Breast epithelium (tissue), 4 donors: ENCODE data around the gene NRXN3. TPM values are rescaled to one million over a fixed set of nuclear protein-coding genes. Genes with fewer than 3 reads are reported as not detected.

ENCODE experiments used
- DNase-seq, 2 donors: peaks; one replicate each; pipeline ENCODE4 v3.0.0-alpha.2; 2019; ENCODE audit warnings: low spot score in 2 of 2
- H3K27ac ChIP-seq, 2 donors: fragments of 200-600 bp; sonication (generic) in 1 of 2; one replicate each; pipeline ENCODE4 v1.5.1; 2016 to 2019; ENCODE audit warnings: mild to moderate bottlenecking in 1 of 2
- H3K27me3 ChIP-seq, 2 donors: fragments of 200-600 bp; sonication (generic) in 1 of 2; one replicate each; pipeline versions ENCODE4 v1.5.1 to v1.6.0; 2017 to 2019; ENCODE audit warnings: control low read depth in 1 of 2, mild to moderate bottlenecking in 1 of 2
- H3K36me3 ChIP-seq: fragments of 200-600 bp; one replicate; pipeline ENCODE4 v1.5.1; 2019
- H3K4me1 ChIP-seq, 2 donors: fragments of 200-600 bp; sonication (generic); one replicate each; pipeline ENCODE4 v1.5.1; 2016 to 2019; ENCODE audit warnings: control low read depth in 1 of 2
- H3K4me3 ChIP-seq, 3 donors: fragments of 200-600 bp; sonication (generic); 1 replicate in 2 of 3; 2 replicates in 1 of 3; pipeline ENCODE4 v1.5.1; 2016 to 2019; ENCODE audit warnings: mild to moderate bottlenecking in 3 of 3, moderate library complexity in 2 of 3
- H3K9me3 ChIP-seq, 2 donors: fragments of 200-600 bp; sonication (generic) in 1 of 2; one replicate each; pipeline ENCODE4 v1.5.1; 2016 to 2019; ENCODE audit warnings: control low read depth in 1 of 2
- POLR2A ChIP-seq: fragments of 450-650 bp; IDR thresholded peaks from one replicate; pipeline ENCODE4 v1.6.1; 2016; ENCODE audit warnings: antibody characterized with exemption, mild to moderate bottlenecking, moderate library complexity
- POLR2AphosphoS5 ChIP-seq, 3 donors: sonication (generic); formaldehyde crosslinking; IDR thresholded peaks; one replicate each; pipeline ENCODE4 v1.6.1; 2017; ENCODE audit warnings: antibody characterized with exemption in 3 of 3
- intact Hi-C: fragments of 100-400 bp; cut with DNase I; formaldehyde crosslinking; loops from one replicate; pipeline ENCODE4 v1.15.1; 2023; ENCODE audit warnings: low total_unique reads
- total RNA-seq, 3 donors: library from RNA; depleted of rRNA; stranded (reverse); fragments of >200 nt; gene quantifications; one replicate each; pipeline ENCODE4 v1.1.0, GENCODE V29; 2016
- TF ChIP-seq, protein P1 (sequence below), 3 donors: fragments of 450-650 bp; IDR thresholded peaks; one replicate each; pipeline ENCODE4 v1.5.1; 2016 to 2017; ENCODE audit warnings: antibody characterized with exemption in 3 of 3, mild to moderate bottlenecking in 3 of 3, moderate library complexity in 3 of 3

The NRXN3 gene
- total RNA-seq, 3 donors from 2014 or later = 2.9 to 3.6 (median 3.5) TPM

DNA sequence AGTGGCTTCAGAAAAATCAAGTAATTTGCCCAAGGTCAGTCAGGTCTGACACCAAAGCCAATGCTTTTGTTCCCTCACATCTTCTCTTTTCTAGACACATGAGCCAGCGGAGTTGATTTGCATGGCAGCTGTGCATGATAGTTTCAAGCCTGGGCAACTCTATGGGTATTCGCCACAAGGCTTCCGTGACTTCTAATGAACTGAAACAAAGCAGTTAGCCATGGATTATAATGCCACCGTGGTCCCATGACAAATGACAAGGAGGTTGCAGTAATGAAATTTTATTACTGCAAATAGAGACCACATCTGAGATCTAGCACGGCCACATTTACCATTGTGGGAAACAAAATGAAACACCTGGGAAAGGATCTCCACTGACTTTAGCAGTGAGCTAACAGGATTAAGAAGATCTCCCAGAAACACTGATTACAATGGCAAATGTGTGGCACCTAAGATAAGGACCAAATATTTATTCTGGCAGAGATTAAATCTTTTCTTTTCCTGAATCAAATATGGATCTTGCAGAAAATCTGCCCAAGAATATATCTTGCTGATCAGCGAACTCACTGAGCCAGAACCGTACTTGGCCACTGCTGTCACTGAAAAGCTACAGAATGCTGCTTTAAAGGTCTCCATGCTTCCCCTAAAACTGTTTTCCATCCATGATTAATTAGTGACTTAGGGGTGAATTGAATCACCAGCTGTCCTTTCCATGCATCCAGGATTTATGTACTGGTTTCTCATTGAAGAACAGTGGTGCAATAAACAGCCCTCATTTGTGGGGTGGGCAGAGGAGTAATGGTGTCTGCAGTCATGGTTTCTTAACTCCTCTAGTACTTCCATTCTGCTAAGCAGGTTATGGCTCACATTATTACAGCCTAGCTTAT, 1490.1 kb downstream of the NRXN3 start:
- Histone ChIP-seq H3K4me1 (no peaks in the 10 kb centered on the region), H3K9me3 (no peaks in the 10 kb centered on the region), H3K27ac (no peak overlapping the region), H3K36me3 (no peaks in the 10 kb centered on the region), H3K27me3 (no peaks in the 10 kb centered on the region), H3K4me3 (no peak overlapping the region)
- intact Hi-C loops = no loop called here
- DNase-seq = no peak
- TF ChIP-seq POLR2A = no peak
- TF ChIP-seq, protein P1, sequence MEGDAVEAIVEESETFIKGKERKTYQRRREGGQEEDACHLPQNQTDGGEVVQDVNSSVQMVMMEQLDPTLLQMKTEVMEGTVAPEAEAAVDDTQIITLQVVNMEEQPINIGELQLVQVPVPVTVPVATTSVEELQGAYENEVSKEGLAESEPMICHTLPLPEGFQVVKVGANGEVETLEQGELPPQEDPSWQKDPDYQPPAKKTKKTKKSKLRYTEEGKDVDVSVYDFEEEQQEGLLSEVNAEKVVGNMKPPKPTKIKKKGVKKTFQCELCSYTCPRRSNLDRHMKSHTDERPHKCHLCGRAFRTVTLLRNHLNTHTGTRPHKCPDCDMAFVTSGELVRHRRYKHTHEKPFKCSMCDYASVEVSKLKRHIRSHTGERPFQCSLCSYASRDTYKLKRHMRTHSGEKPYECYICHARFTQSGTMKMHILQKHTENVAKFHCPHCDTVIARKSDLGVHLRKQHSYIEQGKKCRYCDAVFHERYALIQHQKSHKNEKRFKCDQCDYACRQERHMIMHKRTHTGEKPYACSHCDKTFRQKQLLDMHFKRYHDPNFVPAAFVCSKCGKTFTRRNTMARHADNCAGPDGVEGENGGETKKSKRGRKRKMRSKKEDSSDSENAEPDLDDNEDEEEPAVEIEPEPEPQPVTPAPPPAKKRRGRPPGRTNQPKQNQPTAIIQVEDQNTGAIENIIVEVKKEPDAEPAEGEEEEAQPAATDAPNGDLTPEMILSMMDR (IDR thresholded peaks at IDR 0.05) = no peak
- no peak for TF ChIP-seq POLR2AphosphoS5 (IDR thresholded peaks at IDR 0.05)

DNA sequence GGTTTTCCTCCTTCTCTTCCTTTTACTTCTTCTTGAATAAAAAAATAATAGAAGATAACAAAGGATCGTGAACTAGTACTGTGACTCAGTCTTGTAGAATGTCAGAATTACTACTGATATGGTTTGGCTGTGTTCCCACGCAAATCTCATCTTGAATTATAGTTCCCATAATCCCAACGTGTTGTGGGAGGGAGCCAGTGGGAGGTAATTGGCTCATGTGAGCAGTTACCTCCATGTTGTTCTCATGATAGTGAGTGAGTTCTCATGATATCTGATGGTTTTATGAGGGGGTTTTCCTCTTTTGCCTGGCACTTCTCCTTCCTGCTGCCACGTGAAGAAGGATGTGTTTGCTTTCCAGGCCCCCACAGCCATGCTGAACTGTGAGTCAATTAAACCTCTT, 1491.6 kb downstream of the NRXN3 start:
- Histone ChIP-seq H3K4me3 (no peak overlapping the region), H3K9me3 (no peaks in the 10 kb centered on the region), H3K36me3 (no peaks in the 10 kb centered on the region), H3K27ac (no peak overlapping the region), H3K27me3 (no peaks in the 10 kb centered on the region), H3K4me1 (no peaks in the 10 kb centered on the region)
- TF ChIP-seq, protein P1 (IDR thresholded peaks at IDR 0.05) = no peak
- no peak for TF ChIP-seq POLR2A
- no peak for TF ChIP-seq POLR2AphosphoS5 (IDR thresholded peaks at IDR 0.05)
- intact Hi-C loops = no loop called here
- no peak for DNase-seq

DNA sequence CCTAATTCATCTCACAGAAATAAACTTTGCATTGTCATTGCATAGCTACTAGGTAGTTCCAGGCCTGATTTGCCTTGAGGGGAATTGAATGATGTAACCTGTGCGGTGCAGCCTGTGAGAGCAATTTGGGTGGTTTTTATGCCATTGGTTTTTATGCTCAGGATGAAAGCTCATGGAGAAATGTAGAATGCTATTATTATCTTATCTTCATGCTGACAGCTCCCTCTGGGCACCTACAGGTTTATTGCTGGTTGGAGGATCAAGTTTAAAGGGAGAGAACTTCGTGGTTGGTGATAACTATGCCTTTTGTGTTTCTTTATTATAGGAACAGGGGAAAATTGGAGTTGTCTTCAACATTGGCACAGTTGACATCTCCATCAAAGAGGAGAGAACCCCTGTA, 1493.3 kb downstream of the NRXN3 start:
- no peak overlapping the region for H3K27ac ChIP-seq
- H3K4me1 ChIP-seq = no peaks in the 10 kb centered on the region
- no peaks in the 10 kb centered on the region for H3K9me3 ChIP-seq
- no peak for TF ChIP-seq POLR2AphosphoS5 (IDR thresholded peaks at IDR 0.05)
- TF ChIP-seq POLR2A = no peak
- TF ChIP-seq, protein P1 (IDR thresholded peaks at IDR 0.05) = no peak
- H3K36me3 ChIP-seq = no peaks in the 10 kb centered on the region
- intact Hi-C loops = no loop called here
- H3K27me3 ChIP-seq = no peaks in the 10 kb centered on the region
- no peak for DNase-seq
- H3K4me3 ChIP-seq = no peak overlapping the region

DNA sequence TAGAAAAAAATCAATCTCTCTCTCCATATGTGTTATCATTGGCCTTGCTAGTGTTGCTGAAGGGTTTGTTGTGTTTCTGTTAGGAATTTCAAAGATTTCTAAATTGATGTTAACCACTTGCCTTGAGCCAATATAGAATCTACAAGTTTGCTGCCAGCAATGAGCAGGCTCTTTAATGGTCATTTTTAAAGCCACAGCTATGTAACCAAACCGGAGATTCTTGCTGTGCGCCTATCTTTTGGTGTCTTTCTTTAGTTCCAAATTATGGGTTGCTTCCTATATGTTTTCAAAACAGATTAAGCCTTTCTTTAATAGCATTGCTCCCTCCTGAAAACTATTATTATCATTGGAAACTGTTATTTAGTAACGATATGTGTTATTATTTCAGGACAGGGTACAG, 1495.4 kb downstream of the NRXN3 start:
- TF ChIP-seq POLR2AphosphoS5 (IDR thresholded peaks at IDR 0.05) = no peak
- intact Hi-C loops = no loop called here
- Histone ChIP-seq H3K36me3 (no peaks in the 10 kb centered on the region), H3K9me3 (no peaks in the 10 kb centered on the region), H3K27me3 (no peaks in the 10 kb centered on the region), H3K4me3 (no peak overlapping the region), H3K27ac (no peak overlapping the region), H3K4me1 (no peaks in the 10 kb centered on the region)
- DNase-seq = no peak

DNA sequence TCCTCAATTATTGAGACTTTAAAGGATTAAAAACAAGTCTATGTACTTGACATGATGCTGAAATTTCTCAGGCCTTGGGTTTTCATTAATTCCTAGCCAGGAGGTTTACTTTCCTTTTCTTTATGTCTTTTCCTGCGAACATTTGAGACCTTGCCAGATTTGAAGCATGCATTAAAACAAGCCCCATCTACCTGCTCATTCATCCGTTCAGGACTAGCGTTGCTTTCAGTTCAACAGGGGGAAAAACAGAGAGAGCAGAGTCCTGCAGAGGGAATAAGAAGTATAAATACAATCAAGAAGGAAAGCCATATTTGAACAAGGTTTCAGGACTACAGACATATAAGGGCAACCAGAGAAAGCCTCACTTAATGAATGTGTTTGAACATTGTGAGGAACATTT, 1498.8 kb downstream of the NRXN3 start:
- no peak overlapping the region for H3K4me3 ChIP-seq
- no peak overlapping the region for H3K27ac ChIP-seq
- H3K27me3 ChIP-seq = no peaks in the 10 kb centered on the region
- TF ChIP-seq, protein P1 (IDR thresholded peaks at IDR 0.05) = no peak
- TF ChIP-seq POLR2AphosphoS5 (IDR thresholded peaks at IDR 0.05) = no peak
- TF ChIP-seq POLR2A = no peak
- no peaks in the 10 kb centered on the region for H3K9me3 ChIP-seq
- intact Hi-C loops = no loop called here
- no peaks in the 10 kb centered on the region for H3K4me1 ChIP-seq
- H3K36me3 ChIP-seq = no peaks in the 10 kb centered on the region
- DNase-seq = no peak
